ENCODE results near the gene KLC1. TPM values are rescaled to one million over a fixed set of nuclear protein-coding genes. Genes with fewer than 3 reads are reported as not detected.

KLC1 gene
- total RNA-seq, 3 donors from 2014 or later (not counting 1 experiment from before 2014, with no cell fraction given): 144 to 200 (median 178) TPM

DNA sequence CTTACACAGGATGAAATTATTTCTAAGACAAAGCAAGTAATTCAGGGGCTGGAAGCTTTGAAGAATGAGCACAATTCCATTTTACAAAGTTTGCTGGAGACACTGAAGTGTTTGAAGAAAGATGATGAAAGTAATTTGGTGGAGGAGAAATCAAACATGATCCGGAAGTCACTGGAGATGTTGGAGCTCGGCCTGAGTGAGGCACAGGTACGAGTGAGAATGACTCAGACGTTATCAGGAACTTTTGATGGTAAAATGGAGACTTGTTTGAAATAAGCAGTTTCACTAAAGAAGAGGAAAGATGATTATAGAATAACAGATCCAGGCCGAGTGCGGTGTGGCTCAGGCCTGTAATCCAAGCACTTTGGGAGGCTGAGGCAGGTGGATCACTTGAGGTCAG lies 25.6 kb downstream of the KLC1 start:
- Histone ChIP-seq H3K4me3 (ENCODE audit: low read length) (no peak overlapping the region), H3K27me3 (ENCODE audit: control insufficient read depth, insufficient read depth, low read length) (no peaks in the 10 kb centered on the region), H3K36me3 (ENCODE audit: control insufficient read depth, insufficient read depth, low read length) (peaks cover 36% of the 10 kb centered on the region), H3K27ac (ENCODE audit: low read length) (no peak overlapping the region), H3K4me1 (ENCODE audit: control insufficient read depth, insufficient read depth, low read length) (peaks cover 4% of the 10 kb centered on the region), H3K9me3 (ENCODE audit: control insufficient read depth, insufficient read depth, low read length) (no peaks in the 10 kb centered on the region)
- peaks cover 26 to 34% of the 10 kb centered on the region in 2 donors for H3K4me1 Mint-ChIP-seq
- no peaks in the 10 kb centered on the region for H3K9me3 Mint-ChIP-seq
- no peaks in the 10 kb centered on the region for H3K27me3 Mint-ChIP-seq (ENCODE audit: low read depth in 2 of 2)
- no peak for ATAC-seq
- 95% methylated on average over 6 of the region's 6 CpGs for WGBS (ENCODE audit: insufficient coverage)
- no peak for DNase-seq
- H3K36me3 Mint-ChIP-seq: peaks cover 11% of the 10 kb centered on the region
- peak overlapping the region in 1 of 2 donors; percentile 64 for H3K27ac Mint-ChIP-seq
- TF ChIP-seq, protein P1, sequence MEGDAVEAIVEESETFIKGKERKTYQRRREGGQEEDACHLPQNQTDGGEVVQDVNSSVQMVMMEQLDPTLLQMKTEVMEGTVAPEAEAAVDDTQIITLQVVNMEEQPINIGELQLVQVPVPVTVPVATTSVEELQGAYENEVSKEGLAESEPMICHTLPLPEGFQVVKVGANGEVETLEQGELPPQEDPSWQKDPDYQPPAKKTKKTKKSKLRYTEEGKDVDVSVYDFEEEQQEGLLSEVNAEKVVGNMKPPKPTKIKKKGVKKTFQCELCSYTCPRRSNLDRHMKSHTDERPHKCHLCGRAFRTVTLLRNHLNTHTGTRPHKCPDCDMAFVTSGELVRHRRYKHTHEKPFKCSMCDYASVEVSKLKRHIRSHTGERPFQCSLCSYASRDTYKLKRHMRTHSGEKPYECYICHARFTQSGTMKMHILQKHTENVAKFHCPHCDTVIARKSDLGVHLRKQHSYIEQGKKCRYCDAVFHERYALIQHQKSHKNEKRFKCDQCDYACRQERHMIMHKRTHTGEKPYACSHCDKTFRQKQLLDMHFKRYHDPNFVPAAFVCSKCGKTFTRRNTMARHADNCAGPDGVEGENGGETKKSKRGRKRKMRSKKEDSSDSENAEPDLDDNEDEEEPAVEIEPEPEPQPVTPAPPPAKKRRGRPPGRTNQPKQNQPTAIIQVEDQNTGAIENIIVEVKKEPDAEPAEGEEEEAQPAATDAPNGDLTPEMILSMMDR (IDR thresholded peaks at IDR 0.05): no peak
- intact Hi-C loops (cut with micrococcal nuclease): no loop called here
- no peak overlapping the region for H3K4me3 Mint-ChIP-seq

DNA sequence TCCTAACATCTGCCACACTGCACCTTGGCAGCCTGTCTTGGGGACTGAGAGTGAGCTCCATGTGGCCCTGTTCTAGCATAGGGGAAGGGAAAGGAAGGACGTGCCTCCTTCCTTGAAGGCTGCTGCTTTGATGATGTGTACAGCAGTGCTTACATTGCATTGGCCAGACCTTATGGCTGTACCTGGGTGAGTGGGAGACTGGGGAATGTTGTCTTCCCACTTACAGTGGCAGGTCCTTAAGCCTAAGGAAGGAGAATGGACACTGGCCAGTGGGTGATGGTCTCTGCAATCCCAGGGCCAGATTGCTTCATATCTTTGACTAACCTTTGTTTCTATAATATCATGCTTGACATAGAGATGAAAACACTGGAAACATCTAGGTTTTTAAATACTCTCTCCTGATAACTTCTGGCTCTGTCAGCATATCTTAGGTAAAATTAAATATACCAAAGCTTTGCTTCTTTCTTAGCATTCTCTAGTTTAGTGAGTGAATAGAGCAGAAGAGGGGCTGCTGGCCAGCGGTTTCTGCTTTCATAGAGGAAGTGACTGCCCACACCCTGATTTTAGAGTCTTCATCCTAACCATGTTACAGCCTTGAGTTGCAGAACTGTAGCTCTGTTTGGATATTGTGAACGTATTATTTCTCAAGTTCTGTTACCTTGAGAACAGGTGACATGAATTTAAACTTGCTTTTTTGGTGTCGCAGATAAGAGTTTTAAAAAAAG lies 27.2 kb downstream of the KLC1 start:
- intact Hi-C loops (cut with micrococcal nuclease): no loop called here
- Histone ChIP-seq H3K27ac (ENCODE audit: low read length) (no peak overlapping the region), H3K4me1 (ENCODE audit: control insufficient read depth, insufficient read depth, low read length) (peaks cover 4% of the 10 kb centered on the region), H3K4me3 (ENCODE audit: low read length) (no peak overlapping the region), H3K27me3 (ENCODE audit: control insufficient read depth, insufficient read depth, low read length) (no peaks in the 10 kb centered on the region), H3K9me3 (ENCODE audit: control insufficient read depth, insufficient read depth, low read length) (no peaks in the 10 kb centered on the region), H3K36me3 (ENCODE audit: control insufficient read depth, insufficient read depth, low read length) (peaks cover 50% of the 10 kb centered on the region)
- ATAC-seq: no peak
- Mint-ChIP-seq H3K4me3 (no peak overlapping the region), H3K4me1 (peaks cover 20 to 29% of the 10 kb centered on the region in 2 donors), H3K27me3 (ENCODE audit: low read depth in 2 of 2) (no peaks in the 10 kb centered on the region), H3K9me3 (no peaks in the 10 kb centered on the region), H3K36me3 (peaks cover 14% of the 10 kb centered on the region), H3K27ac (no peak overlapping the region)
- no peak for DNase-seq
- WGBS (ENCODE audit: insufficient coverage): 72% methylated on average over 4 of the region's 4 CpGs
- TF ChIP-seq, protein P1 (IDR thresholded peaks at IDR 0.05): no peak

GRCh38 chr14:103656756-103657133 lies 27.7 kb downstream of the KLC1 start:
- H3K4me3 Mint-ChIP-seq: no peak overlapping the region
- H3K27ac ChIP-seq (ENCODE audit: low read length): no peak overlapping the region
- peaks cover 55% of the 10 kb centered on the region for H3K36me3 ChIP-seq (ENCODE audit: control insufficient read depth, insufficient read depth, low read length)
- no peaks in the 10 kb centered on the region for H3K9me3 Mint-ChIP-seq
- TF ChIP-seq, protein P1 (IDR thresholded peaks at IDR 0.05): no peak
- 96% methylated on average over 1 of the region's 1 CpG for WGBS (ENCODE audit: insufficient coverage)
- peaks cover 14 to 25% of the 10 kb centered on the region in 2 donors for H3K4me1 Mint-ChIP-seq
- intact Hi-C loops (cut with micrococcal nuclease): no loop called here
- ATAC-seq: no peak
- H3K36me3 Mint-ChIP-seq: peaks cover 14% of the 10 kb centered on the region
- no peaks in the 10 kb centered on the region for H3K27me3 Mint-ChIP-seq (ENCODE audit: low read depth in 2 of 2)
- DNase-seq: no peak
- H3K9me3 ChIP-seq (ENCODE audit: control insufficient read depth, insufficient read depth, low read length): no peaks in the 10 kb centered on the region
- H3K27ac Mint-ChIP-seq: no peak overlapping the region
- no peak overlapping the region for H3K4me3 ChIP-seq (ENCODE audit: low read length)
- no peaks in the 10 kb centered on the region for H3K27me3 ChIP-seq (ENCODE audit: control insufficient read depth, insufficient read depth, low read length)
- peaks cover under 1% of the 10 kb centered on the region for H3K4me1 ChIP-seq (ENCODE audit: control insufficient read depth, insufficient read depth, low read length)

DNA sequence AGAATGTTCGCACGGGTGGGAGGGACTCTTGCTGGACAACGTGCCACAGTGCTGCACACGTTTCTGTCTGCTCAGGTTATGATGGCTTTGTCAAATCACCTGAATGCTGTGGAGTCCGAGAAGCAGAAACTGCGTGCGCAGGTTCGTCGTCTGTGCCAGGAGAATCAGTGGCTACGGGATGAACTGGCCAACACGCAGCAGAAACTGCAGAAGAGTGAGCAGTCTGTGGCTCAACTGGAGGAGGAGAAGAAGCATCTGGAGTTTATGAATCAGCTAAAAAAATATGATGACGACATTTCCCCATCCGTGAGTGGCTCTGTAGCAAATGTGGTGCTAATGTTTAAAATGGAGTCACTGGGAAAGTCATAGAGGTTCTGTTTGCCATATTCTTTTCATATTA lies 28.5 kb downstream of the KLC1 start:
- Mint-ChIP-seq H3K4me3 (no peak overlapping the region), H3K27ac (no peak overlapping the region), H3K4me1 (peaks cover 8 to 18% of the 10 kb centered on the region in 2 donors), H3K27me3 (ENCODE audit: low read depth in 2 of 2) (no peaks in the 10 kb centered on the region), H3K9me3 (no peaks in the 10 kb centered on the region), H3K36me3 (peaks cover 14% of the 10 kb centered on the region)
- H3K9me3 ChIP-seq (ENCODE audit: control insufficient read depth, insufficient read depth, low read length): no peaks in the 10 kb centered on the region
- intact Hi-C loops (cut with micrococcal nuclease): no loop called here
- H3K27ac ChIP-seq (ENCODE audit: low read length): no peak overlapping the region
- TF ChIP-seq, protein P1 (IDR thresholded peaks at IDR 0.05): no peak
- peaks cover 60% of the 10 kb centered on the region for H3K36me3 ChIP-seq (ENCODE audit: control insufficient read depth, insufficient read depth, low read length)
- no peaks in the 10 kb centered on the region for H3K4me1 ChIP-seq (ENCODE audit: control insufficient read depth, insufficient read depth, low read length)
- DNase-seq: no peak
- no peak for ATAC-seq
- 95% methylated on average over 13 of the region's 13 CpGs for WGBS (ENCODE audit: insufficient coverage)
- H3K4me3 ChIP-seq (ENCODE audit: low read length): no peak overlapping the region
- no peaks in the 10 kb centered on the region for H3K27me3 ChIP-seq (ENCODE audit: control insufficient read depth, insufficient read depth, low read length)
